C4-2B (cell line): Measurements from ENCODE around the gene KCNIP4.

ENCODE experiments used
- CTCF ChIP-seq: fragments of 450-650 bp; conservative IDR thresholded peaks from 2 replicates; pipeline ENCODE4 v1.5.1; 2017; ENCODE audit warnings: mild to moderate bottlenecking
- ZFX ChIP-seq: fragments of 450-650 bp; IDR thresholded peaks from 2 replicates; pipeline ENCODE4 v1.6.1; 2017

GRCh38 chr4:21849077-21849476 is 99.5 kb downstream of the KCNIP4 start:
- no peak for TF ChIP-seq CTCF
- no peak for TF ChIP-seq ZFX
